Astrocyte of the spinal cord (primary cell): ENCODE measurements around the gene C4orf50.
"Not testable (repeated sequence)": the region's sequence is repeated elsewhere in the genome, so short reads cannot be mapped to it uniquely, and the experiment has no call there.

Experiments
- DNase-seq: peaks from one replicate; pipeline ENCODE4 v3.0.0; 2011; ENCODE audit warnings: low read depth, low spot score
- H3K4me3 ChIP-seq: 2 replicates; pipeline ENCODE4 v1.5.1; 2011; ENCODE audit warnings: low read depth, mild to moderate bottlenecking, low read length, moderate library complexity
- CTCF ChIP-seq: IDR thresholded peaks from 2 replicates; pipeline ENCODE4 v1.5.1; 2012; ENCODE audit warnings: low read depth, mild to moderate bottlenecking, low read length, inconsistent platforms
- in situ Hi-C: cut with HindIII; loops from 2 replicates; pipeline ENCODE4 v1.10.0; 2017; ENCODE audit warnings: low sequenced_read_pairs

C4orf50 gene

GRCh38 chr4:5955201-5955821, 62.9 kb downstream of the C4orf50 start:
- in situ Hi-C loops, result no loop called here
- no peak overlapping the region for H3K4me3 ChIP-seq
- TF ChIP-seq CTCF, result no peak
- no peak for DNase-seq

- no peak overlapping the region for H3K4me3 ChIP-seq
- DNase-seq, result no peak
- in situ Hi-C loops, result no loop called here
- TF ChIP-seq CTCF, result no peak
Measured at GRCh38 chr4:5954056-5954760, 64.0 kb downstream of the C4orf50 start.

- in situ Hi-C loops, result no loop called here
Measured at GRCh38 chr4:5952975-5953951, 65.0 kb downstream of the C4orf50 start.

GRCh38 chr4:5952286-5952974, 65.8 kb downstream of the C4orf50 start:
- TF ChIP-seq CTCF, result no peak
- no peak for DNase-seq
- H3K4me3 ChIP-seq, result no peak overlapping the region
- in situ Hi-C loops, result no loop called here

More at GRCh38 chr4:5952975-5953951, 65.0 kb downstream of the C4orf50 start:
- no peak for DNase-seq
- H3K4me3 ChIP-seq, result no peak overlapping the region
- TF ChIP-seq CTCF, result no peak

- H3K4me3 ChIP-seq, in situ Hi-C loops, DNase-seq: not testable (repeated sequence)
Measured at GRCh38 chr4:5946653-5947052, 71.6 kb downstream of the C4orf50 start.

- no peak for DNase-seq
- no peak for TF ChIP-seq CTCF
- in situ Hi-C loops, result no loop called here
- H3K4me3 ChIP-seq, result no peak overlapping the region
Measured at GRCh38 chr4:5945936-5946335, 72.3 kb downstream of the C4orf50 start.
